ENCODE results near the gene C16orf78.

DNA sequence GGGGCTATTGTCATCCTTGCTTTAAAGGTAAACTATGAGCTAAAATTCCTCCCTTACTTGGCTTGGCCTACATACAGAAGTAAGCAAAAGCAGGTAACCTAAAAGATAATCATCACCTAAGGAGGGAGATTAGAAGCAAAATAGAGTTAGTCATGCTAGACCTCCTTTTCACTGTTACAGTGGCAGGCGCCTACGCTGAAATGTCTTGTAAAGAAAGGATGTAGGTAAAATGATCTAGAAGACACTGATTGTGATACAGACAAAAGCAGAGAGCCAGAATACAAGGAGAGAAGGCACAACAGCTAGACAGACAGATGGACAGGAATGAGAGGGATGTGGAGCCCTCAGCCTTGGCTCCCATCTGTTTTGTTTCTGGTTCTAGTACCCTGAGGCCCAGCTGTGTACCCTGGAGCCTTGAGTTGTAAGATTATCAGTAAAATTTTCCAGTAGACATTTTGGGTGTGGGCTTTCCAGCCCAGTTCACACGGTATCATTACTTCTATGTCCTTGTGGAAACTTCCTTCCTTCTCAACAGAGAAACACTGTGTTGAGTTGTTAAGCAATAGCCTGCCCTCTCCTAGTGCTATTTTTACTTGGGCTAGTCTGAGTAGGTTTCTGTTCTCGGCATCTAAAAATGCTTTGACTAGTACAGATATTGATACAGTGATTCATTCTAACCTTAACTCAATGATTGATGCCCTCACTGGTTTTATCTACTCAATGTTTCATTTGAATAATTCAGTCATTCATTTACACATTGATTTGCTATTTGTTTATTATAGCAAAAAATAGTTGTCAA is 7.7 kb upstream of the C16orf78 start:
- TF ChIP-seq CTCF (IDR thresholded peaks at IDR 0.05): no peak
- no peak for TF ChIP-seq POLR2A (IDR thresholded peaks at IDR 0.05)
